Natural killer cell (primary cell): ENCODE measurements around the gene RNF14. TPM values are rescaled to one million over a fixed set of nuclear protein-coding genes. Genes with fewer than 3 reads are reported as not detected.

ENCODE experiments used
- ATAC-seq, 3 donors: fragments of 150-1000 bp in 2 of 3; fragments of 200-7000 bp in 1 of 3; cut with Tn5 transposase; 1 replicate in 1 of 3; 2 replicates in 2 of 3; pipeline ENCODE4 v1.10.0; 2021; ENCODE audit warnings: mild to moderate bottlenecking in 2 of 3, moderate library complexity in 2 of 3
- DNase-seq, 2 donors: peaks; one replicate each; pipeline versions ENCODE4 v3.0.0 to v3.0.0-alpha.2; 2013 to 2021; ENCODE audit warnings: mixed read lengths in 1 of 2
- H3K27ac ChIP-seq: one replicate; pipeline ENCODE4 v1.5.1; 2013; ENCODE audit warnings: mild to moderate bottlenecking, low read length
- H3K27me3 ChIP-seq: one replicate; pipeline ENCODE4 v1.6.1; 2013; ENCODE audit warnings: low read length; ENCODE audit not compliant: control insufficient read depth, insufficient read depth
- H3K36me3 ChIP-seq: one replicate; pipeline ENCODE4 v1.6.1; 2013; ENCODE audit warnings: low read length; ENCODE audit not compliant: control insufficient read depth, insufficient read depth
- H3K4me1 ChIP-seq: one replicate; pipeline ENCODE4 v1.6.1; 2013; ENCODE audit warnings: low read length; ENCODE audit not compliant: control insufficient read depth, insufficient read depth
- H3K4me3 ChIP-seq: one replicate; pipeline ENCODE4 v1.5.1; 2013; ENCODE audit warnings: low read length
- H3K9me3 ChIP-seq: one replicate; pipeline ENCODE4 v1.6.1; 2013; ENCODE audit warnings: low read length; ENCODE audit not compliant: control insufficient read depth, insufficient read depth
- H3K27ac Mint-ChIP-seq, 2 donors: one replicate each; pipeline ENCODE4 v1.8.0; 2022; ENCODE audit warnings: mild to moderate bottlenecking in 2 of 2, mixed read lengths in 2 of 2, moderate library complexity in 1 of 2
- H3K27me3 Mint-ChIP-seq, 2 donors: one replicate each; pipeline ENCODE4 v1.8.0; 2022; ENCODE audit warnings: low read depth in 2 of 2, mixed read lengths in 2 of 2
- H3K36me3 Mint-ChIP-seq: one replicate; pipeline ENCODE4 v1.8.0; 2022; ENCODE audit warnings: mixed read lengths
- H3K4me1 Mint-ChIP-seq, 2 donors: one replicate each; pipeline ENCODE4 v1.8.0; 2022; ENCODE audit warnings: mixed read lengths in 2 of 2
- H3K4me3 Mint-ChIP-seq: one replicate; pipeline ENCODE4 v1.8.0; 2022; ENCODE audit warnings: mild to moderate bottlenecking, moderate library complexity, mixed read lengths
- H3K9me3 Mint-ChIP-seq, 2 donors: one replicate each; pipeline ENCODE4 v1.8.0; 2022; ENCODE audit warnings: mixed read lengths in 2 of 2
- WGBS: methylation state at CpG from one replicate; pipeline ENCODE4 v1.1.7; 2013; ENCODE audit warnings: missing lambda C conversion rate; ENCODE audit not compliant: insufficient coverage; 5-methylcytosine and 5-hydroxymethylcytosine counted together
- intact Hi-C: fragments of 100-400 bp; cut with micrococcal nuclease; formaldehyde crosslinking; loops from one replicate; pipeline ENCODE4 v1.14.2; 2022
- total RNA-seq, 4 donors: library from RNA; stranded (reverse); fragments of 120-200 nt in 1 of 4; gene quantifications; one replicate each; pipeline versions ENCODE4 v1.2.3 to v1.2.4, GENCODE V29; 2013 to 2022
- TF ChIP-seq, protein P1 (sequence below): fragments of 200-600 bp; IDR thresholded peaks from one replicate; pipeline ENCODE4 v1.8.0; 2022; ENCODE audit warnings: antibody characterized with exemption

RNF14 gene
- total RNA-seq, 3 donors from 2014 or later (not counting 1 experiment from before 2014, with no cell fraction given): 20.6 to 29.2 (median 21.3) TPM

DNA sequence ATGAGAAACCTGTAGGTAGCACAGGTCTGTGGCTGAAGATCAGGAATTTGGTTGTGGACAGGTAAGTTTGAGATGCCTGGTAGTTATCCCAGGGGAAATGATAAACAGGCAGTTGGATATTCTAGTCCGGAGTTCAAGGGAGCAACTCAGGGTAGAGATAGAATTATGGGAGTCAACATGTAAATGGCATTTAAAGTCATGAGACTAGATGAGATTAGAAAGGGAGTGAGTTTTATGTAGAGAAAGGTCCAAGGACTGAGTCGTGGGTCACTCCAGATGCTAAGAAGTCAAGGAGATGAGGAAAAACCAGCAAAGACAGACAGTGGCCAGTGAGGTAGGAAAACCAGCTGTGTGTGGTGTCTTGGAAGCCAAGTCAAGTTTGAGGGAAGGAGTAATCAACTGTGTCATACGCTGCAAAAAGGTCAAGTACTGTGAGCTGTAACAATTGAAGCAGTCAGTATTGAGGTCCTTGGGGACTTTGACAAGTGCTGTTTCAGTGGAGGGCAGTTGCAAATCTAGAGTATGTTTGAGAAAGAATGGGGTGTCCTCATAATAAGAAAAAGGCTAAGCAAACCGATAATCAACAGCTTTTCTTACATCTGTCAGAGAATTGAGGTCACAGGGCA is 25.7 kb downstream of the RNF14 start:
- intact Hi-C loops: loop anchor here (5.0 kb wide), 2 partner anchors 133 to 703 kb away; no protein-coding TSS in a partner anchor
- Mint-ChIP-seq H3K9me3 (no peaks in the 10 kb centered on the region), H3K4me1 (peaks cover 0 to 6% of the 10 kb centered on the region in 2 donors), H3K27ac (no peak overlapping the region), H3K36me3 (peaks cover 10% of the 10 kb centered on the region), H3K27me3 (no peaks in the 10 kb centered on the region), H3K4me3 (no peak overlapping the region)
- H3K27ac ChIP-seq: no peak overlapping the region
- H3K4me3 ChIP-seq: no peak overlapping the region
- WGBS: 70% methylated on average over 4 of the region's 4 CpGs
- TF ChIP-seq, protein P1, sequence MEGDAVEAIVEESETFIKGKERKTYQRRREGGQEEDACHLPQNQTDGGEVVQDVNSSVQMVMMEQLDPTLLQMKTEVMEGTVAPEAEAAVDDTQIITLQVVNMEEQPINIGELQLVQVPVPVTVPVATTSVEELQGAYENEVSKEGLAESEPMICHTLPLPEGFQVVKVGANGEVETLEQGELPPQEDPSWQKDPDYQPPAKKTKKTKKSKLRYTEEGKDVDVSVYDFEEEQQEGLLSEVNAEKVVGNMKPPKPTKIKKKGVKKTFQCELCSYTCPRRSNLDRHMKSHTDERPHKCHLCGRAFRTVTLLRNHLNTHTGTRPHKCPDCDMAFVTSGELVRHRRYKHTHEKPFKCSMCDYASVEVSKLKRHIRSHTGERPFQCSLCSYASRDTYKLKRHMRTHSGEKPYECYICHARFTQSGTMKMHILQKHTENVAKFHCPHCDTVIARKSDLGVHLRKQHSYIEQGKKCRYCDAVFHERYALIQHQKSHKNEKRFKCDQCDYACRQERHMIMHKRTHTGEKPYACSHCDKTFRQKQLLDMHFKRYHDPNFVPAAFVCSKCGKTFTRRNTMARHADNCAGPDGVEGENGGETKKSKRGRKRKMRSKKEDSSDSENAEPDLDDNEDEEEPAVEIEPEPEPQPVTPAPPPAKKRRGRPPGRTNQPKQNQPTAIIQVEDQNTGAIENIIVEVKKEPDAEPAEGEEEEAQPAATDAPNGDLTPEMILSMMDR: no peak
- ATAC-seq (no peak), DNase-seq (no peak)
- no peaks in the 10 kb centered on the region for H3K9me3 ChIP-seq
- H3K4me1 ChIP-seq: no peaks in the 10 kb centered on the region
- H3K36me3 ChIP-seq: peaks cover 37% of the 10 kb centered on the region
- no peaks in the 10 kb centered on the region for H3K27me3 ChIP-seq

DNA sequence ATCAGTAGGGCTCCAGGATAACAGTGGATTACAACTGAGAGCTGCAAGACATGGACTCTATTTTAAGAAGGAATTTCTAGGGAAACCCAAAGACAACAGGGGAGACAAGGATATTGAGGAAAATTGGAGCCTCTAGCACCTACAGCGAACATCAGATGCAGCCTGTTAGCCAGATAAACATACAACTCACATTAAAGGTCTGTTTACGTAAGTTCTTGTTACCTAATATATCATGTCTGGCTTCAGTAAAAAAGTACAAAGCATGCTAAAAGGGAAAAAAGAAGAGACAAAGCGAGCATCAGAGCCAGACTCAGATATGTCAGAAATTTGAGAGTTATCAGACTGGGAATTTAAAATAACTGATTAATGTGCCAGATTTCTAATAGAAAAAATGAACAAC is 26.8 kb downstream of the RNF14 start:
- Mint-ChIP-seq H3K4me3 (no peak overlapping the region), H3K4me1 (peaks cover 0 to 6% of the 10 kb centered on the region in 2 donors), H3K27ac (no peak overlapping the region), H3K27me3 (no peaks in the 10 kb centered on the region), H3K9me3 (no peaks in the 10 kb centered on the region), H3K36me3 (peaks cover 10% of the 10 kb centered on the region)
- H3K4me3 ChIP-seq: no peak overlapping the region
- H3K36me3 ChIP-seq: peaks cover 37% of the 10 kb centered on the region
- intact Hi-C loops: no loop called here
- ATAC-seq (no peak), DNase-seq (no peak)
- H3K27me3 ChIP-seq: no peaks in the 10 kb centered on the region
- H3K9me3 ChIP-seq: no peaks in the 10 kb centered on the region
- TF ChIP-seq, protein P1: no peak
- H3K4me1 ChIP-seq: no peaks in the 10 kb centered on the region
- 100% methylated on average over 3 of the region's 3 CpGs for WGBS
- no peak overlapping the region for H3K27ac ChIP-seq

DNA sequence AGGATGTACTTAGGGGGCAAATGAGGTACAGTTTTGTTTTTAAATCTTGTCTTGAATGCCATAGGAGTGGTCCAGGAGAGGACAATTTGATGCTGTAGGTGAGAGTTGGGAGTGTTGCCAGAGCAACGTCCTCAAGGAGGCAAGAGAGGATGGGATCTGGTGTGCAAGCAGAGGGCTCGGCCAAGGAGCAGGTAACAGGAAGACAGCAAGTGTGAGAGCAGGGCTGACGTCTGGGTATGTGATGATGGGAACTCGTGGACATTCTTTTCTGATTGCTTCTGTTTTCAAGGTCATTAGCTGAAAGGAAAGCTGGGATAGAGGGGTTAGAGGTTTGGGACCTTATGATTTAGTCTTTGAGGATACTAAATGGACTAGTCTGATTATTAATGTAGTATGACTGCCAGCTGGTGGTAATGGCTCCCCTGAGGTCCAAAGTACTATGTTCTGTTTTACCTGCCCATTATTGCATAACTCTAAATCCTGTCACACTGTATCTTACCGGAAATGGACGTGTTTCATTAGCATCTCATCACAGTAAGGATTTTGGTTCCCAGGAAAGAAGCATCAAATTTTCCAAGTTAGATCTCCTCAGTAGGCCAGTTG is 28.6 kb downstream of the RNF14 start:
- Mint-ChIP-seq H3K4me3 (no peak overlapping the region), H3K27me3 (no peaks in the 10 kb centered on the region), H3K27ac (peak overlapping the region in 1 of 2 donors; percentile 53), H3K9me3 (no peaks in the 10 kb centered on the region), H3K4me1 (peaks cover 0 to 6% of the 10 kb centered on the region in 2 donors), H3K36me3 (peaks cover 10% of the 10 kb centered on the region)
- no peak for ATAC-seq
- Histone ChIP-seq H3K36me3 (peaks cover 40% of the 10 kb centered on the region), H3K9me3 (no peaks in the 10 kb centered on the region), H3K27me3 (no peaks in the 10 kb centered on the region), H3K27ac (no peak overlapping the region), H3K4me1 (no peaks in the 10 kb centered on the region), H3K4me3 (no peak overlapping the region)
- 79% methylated on average over 6 of the region's 6 CpGs for WGBS
- TF ChIP-seq, protein P1: no peak
- DNase-seq: no peak
- intact Hi-C loops: no loop called here
